Activated T-cell treated with anti-CD3 and anti-CD28 coated beads, Interleukin-2, amount 50 U/mL, for 72 hours (primary cell): ENCODE measurements around the gene PLCH1. TPM values are rescaled to one million over a fixed set of nuclear protein-coding genes. Genes with fewer than 3 reads are reported as not detected.

ENCODE experiments used
- ATAC-seq, 2 donors: fragments of 150-1000 bp; cut with Tn5 transposase; replicated peaks in 1 of 2; 2 replicates each; pipeline ENCODE4 v1.10.0; 2021; ENCODE audit warnings: moderate library complexity in 2 of 2, mild to moderate bottlenecking in 1 of 2
- DNase-seq, 2 donors: peaks; one replicate each; pipeline ENCODE4 v3.0.0; 2021 to 2022; ENCODE audit warnings: mixed read lengths in 1 of 2
- H3K27ac Mint-ChIP-seq: one replicate; pipeline ENCODE4 v1.8.0; 2022; ENCODE audit warnings: mild to moderate bottlenecking, moderate library complexity, mixed read lengths
- H3K27me3 Mint-ChIP-seq: one replicate; pipeline ENCODE4 v1.8.0; 2022; ENCODE audit warnings: low read depth, mixed read lengths
- H3K36me3 Mint-ChIP-seq, 2 donors: one replicate each; pipeline ENCODE4 v1.8.0; 2022; ENCODE audit warnings: mixed read lengths in 2 of 2, mild to moderate bottlenecking in 1 of 2; ENCODE audit not compliant: insufficient read depth in 2 of 2
- H3K4me1 Mint-ChIP-seq: one replicate; pipeline ENCODE4 v1.8.0; 2022; ENCODE audit warnings: low read depth, mixed read lengths
- H3K4me3 Mint-ChIP-seq, 2 donors: one replicate each; pipeline ENCODE4 v1.8.0; 2022; ENCODE audit warnings: mild to moderate bottlenecking in 2 of 2, mixed read lengths in 2 of 2, moderate library complexity in 2 of 2
- H3K9me3 Mint-ChIP-seq, 2 donors: one replicate each; pipeline ENCODE4 v1.8.0; 2022; ENCODE audit warnings: mixed read lengths in 2 of 2
- total RNA-seq, 2 donors: library from RNA; stranded (reverse); gene quantifications; one replicate each; pipeline ENCODE4 v1.2.3, GENCODE V29; 2022

PLCH1 gene
- total RNA-seq, 2 donors from 2014 or later: 0.14 to 1.1 TPM

DNA sequence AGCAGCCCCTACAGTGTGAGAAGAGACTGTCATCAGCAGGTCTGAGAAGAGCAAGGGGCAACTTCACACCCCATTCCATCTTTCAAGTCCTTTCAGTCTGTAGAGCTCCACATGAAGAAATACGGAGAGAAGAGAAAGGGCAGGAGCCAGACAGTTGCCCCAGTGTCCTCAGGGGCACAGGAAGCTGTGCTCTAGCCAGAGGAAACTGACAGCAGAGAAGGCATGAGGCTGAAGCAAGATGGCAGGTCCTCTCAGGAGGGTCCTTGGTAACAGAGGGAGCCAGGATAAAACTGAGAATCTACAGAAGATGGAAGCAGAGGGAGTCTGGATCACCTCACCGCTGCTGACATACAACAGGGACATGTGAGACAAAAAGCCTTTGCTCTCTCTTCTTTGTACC is 47.3 kb downstream of the PLCH1 start:
- DNase-seq: no peak
- no peaks in the 10 kb centered on the region for H3K4me1 Mint-ChIP-seq
- no peak overlapping the region for H3K27ac Mint-ChIP-seq
- H3K27me3 Mint-ChIP-seq: no peaks in the 10 kb centered on the region
- no peak overlapping the region for H3K4me3 Mint-ChIP-seq
- H3K36me3 Mint-ChIP-seq: no peaks in the 10 kb centered on the region
- ATAC-seq: no peak
- no peaks in the 10 kb centered on the region for H3K9me3 Mint-ChIP-seq

DNA sequence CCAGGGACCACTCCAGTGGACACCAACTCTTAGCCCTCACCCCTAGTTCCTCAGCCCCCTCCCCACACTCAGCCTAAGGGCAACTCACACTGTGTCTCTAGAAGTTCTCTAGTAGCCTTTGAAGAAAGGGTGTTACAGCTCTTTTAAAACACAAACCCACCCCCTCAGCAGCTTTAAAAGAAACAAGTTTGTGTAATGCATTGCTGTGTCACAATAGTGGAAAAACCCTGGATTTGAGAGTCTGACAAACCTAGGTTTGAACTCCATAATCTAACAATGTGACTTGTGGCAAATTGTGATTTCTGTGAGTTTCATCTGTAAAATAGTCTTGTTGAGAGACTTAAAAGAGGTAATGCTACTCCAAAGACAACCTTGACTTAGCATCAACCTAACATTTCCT is 54.0 kb downstream of the PLCH1 start:
- DNase-seq (no peak), ATAC-seq (no peak)
- H3K27ac Mint-ChIP-seq: no peak overlapping the region
- H3K4me3 Mint-ChIP-seq: no peak overlapping the region
- H3K4me1 Mint-ChIP-seq: no peaks in the 10 kb centered on the region
- no peaks in the 10 kb centered on the region for H3K9me3 Mint-ChIP-seq
- H3K27me3 Mint-ChIP-seq: peaks cover 5% of the 10 kb centered on the region
- H3K36me3 Mint-ChIP-seq: no peaks in the 10 kb centered on the region

DNA sequence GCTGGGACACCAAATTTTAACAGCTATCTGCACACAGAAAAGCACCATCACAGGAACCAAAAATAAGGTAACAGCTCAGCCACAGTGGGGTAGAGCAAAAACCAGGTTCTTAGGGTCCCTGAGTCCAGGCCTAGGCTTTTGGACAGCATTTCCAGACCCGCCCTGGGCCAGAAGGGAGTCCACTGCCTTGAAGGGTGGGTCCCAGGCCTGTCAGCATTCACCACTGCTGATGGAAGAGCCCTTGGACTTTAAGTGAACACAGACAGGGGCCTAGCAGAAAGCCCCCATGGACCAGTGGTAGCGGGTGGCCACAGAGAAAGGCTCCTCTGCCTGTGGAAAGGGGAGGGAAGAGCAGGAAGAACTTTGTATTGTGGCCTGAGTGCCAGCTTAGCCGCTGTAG is 56.4 kb downstream of the PLCH1 start:
- Mint-ChIP-seq H3K27me3 (peaks cover 5% of the 10 kb centered on the region), H3K4me1 (no peaks in the 10 kb centered on the region)

DNA sequence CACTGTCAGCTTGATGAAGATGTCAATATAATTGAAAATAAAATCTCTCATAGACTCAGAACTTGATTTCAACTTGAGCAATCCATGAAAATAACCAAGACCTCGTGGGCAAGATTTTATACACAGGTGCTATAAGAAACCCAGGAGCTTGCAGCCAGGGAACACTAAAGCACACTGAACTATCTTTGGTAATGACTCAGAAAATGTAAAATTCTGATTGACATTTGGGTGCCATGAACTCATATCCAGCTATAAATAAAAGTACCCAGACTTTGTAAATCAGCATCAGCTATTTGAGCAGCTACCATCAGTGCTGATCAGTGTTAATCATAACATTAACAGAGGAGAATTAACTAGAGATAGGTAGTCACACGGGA is 61.5 kb downstream of the PLCH1 start:
- Mint-ChIP-seq H3K9me3 (no peaks in the 10 kb centered on the region), H3K27ac (no peak overlapping the region)
- DNase-seq: no peak

More for the DNA sequence above, 56.4 kb downstream of the PLCH1 start:
- H3K27ac Mint-ChIP-seq: no peak overlapping the region
- no peaks in the 10 kb centered on the region for H3K36me3 Mint-ChIP-seq
- no peak overlapping the region for H3K4me3 Mint-ChIP-seq
- DNase-seq: no peak
- no peak for ATAC-seq
- no peaks in the 10 kb centered on the region for H3K9me3 Mint-ChIP-seq

DNA sequence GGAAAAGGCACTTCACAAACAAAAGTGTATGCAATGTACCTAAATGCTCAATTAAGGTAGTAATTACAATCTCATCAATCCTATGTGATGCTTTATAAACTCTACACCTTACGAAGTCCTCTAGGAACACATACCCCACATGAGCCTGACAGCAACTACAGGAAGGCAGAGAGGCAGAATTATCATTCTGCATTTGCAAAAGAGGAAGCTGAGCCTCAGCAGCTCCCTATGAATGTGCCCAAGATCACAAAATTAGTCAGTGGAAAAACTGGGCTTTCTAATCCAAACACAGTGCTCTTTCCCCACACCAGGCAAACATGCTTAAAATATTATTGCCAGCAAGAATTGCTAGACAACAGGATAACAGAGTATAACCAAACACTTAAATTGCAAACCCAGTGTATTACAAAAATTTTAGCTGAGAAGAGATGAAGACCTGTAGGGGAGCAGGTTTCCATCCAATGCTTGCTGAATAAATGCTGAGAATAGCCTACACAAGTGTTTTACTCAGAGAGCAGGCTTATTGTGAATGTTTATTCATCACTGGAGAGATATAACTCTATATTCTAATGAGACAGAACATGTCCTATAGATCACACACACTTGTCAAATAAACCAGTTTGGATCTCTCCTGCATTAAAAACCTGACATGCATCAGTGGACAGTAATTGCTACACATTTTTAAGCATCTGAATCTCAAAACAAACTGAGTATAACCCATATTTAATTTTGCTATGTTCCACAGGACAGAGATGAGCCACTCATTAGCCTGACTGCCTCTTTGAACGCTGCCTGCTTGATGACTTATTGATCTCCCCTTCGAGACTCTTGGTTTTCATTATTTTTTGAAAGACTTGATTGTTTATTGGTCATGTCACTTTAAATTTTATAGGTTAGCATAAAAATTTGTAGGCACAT is 62.2 kb downstream of the PLCH1 start:
- Mint-ChIP-seq H3K4me3 (no peak overlapping the region), H3K4me1 (no peaks in the 10 kb centered on the region), H3K27ac (no peak overlapping the region), H3K27me3 (no peaks in the 10 kb centered on the region), H3K36me3 (no peaks in the 10 kb centered on the region), H3K9me3 (no peaks in the 10 kb centered on the region)
- no peak for DNase-seq
- no peak for ATAC-seq

More for the DNA sequence above, 61.5 kb downstream of the PLCH1 start:
- H3K4me3 Mint-ChIP-seq: no peak overlapping the region
- no peaks in the 10 kb centered on the region for H3K27me3 Mint-ChIP-seq
- ATAC-seq: no peak
- H3K4me1 Mint-ChIP-seq: no peaks in the 10 kb centered on the region
- no peaks in the 10 kb centered on the region for H3K36me3 Mint-ChIP-seq

DNA sequence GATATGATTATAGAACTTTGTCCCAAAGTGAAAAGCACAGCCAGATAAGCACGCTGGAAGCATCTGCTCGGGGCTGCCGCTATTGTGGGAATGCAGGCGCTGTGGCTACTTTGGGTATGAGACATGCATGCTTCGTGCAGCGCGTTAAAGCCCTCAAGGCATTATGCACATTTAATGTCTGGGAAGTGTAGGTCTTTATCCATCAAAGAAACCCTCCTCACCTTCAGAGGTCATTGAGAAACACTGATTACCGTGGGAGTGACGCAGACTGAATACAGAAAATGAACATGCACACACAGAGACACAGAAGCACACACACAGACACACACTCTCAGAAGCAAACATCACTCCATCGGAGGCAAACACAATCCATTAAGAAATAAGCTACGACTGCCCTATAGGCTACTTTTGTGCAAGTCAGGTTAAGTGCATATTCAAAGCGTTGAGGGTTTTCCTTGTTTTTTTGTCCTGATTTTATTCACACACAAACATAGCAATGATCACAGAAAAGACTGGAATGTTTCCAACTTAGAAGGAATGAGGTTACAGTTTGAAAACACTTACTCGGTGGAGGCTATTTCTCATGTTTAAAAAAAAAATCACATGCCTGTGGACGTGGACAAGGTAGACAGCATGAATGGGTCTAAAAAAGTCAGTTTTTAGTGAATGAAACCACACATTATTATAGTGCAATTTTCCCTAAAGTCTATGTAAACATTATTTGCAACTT is 68.5 kb downstream of the PLCH1 start:
- Mint-ChIP-seq H3K9me3 (no peaks in the 10 kb centered on the region), H3K27ac (no peak overlapping the region), H3K36me3 (no peaks in the 10 kb centered on the region), H3K27me3 (peaks cover 10% of the 10 kb centered on the region), H3K4me1 (no peaks in the 10 kb centered on the region), H3K4me3 (no peak overlapping the region)
- DNase-seq: no peak
- no peak for ATAC-seq

DNA sequence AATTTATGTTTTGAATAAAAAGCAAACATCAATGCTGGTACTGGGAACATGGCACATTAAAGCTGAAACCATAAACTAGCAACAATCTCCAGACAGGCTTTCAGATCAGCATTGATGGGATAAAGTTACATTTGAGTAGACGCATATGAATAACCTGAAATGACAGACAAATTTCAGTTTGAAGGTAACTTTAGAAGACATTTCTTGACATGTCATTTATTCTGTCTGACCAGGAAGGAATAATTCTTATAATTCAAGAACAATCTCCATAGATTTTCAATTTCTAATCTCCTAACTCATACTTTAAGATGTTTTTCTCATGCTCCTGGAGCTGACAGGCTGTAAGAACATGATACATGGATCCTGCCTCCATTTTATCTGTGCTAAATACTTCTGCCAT is 69.8 kb downstream of the PLCH1 start:
- DNase-seq (no peak), ATAC-seq (no peak)
- Mint-ChIP-seq H3K9me3 (no peaks in the 10 kb centered on the region), H3K4me3 (no peak overlapping the region), H3K27me3 (peaks cover 13% of the 10 kb centered on the region), H3K36me3 (no peaks in the 10 kb centered on the region), H3K27ac (no peak overlapping the region), H3K4me1 (no peaks in the 10 kb centered on the region)

DNA sequence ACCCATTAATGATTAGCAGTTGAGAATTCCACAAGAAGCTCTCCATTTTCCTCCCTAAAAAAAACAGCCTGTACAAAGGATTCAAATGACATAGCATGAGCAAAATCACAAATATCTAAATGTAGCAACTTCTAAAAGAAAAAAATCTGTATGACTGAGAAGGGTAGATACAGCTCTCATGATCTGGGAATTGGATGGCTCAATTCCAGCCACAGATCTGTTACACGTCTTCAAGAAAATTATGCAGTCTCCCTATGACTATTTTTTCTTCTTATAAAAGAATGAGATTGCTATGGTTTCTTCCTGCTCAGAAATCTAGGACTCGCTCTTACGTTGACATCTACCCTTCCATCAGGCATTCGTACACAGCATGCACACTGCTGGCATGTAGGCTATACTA is 71.5 kb downstream of the PLCH1 start:
- Mint-ChIP-seq H3K9me3 (no peaks in the 10 kb centered on the region), H3K4me3 (no peak overlapping the region), H3K27ac (no peak overlapping the region), H3K27me3 (peaks cover 13% of the 10 kb centered on the region), H3K4me1 (no peaks in the 10 kb centered on the region), H3K36me3 (no peaks in the 10 kb centered on the region)
- no peak for DNase-seq
- no peak for ATAC-seq

DNA sequence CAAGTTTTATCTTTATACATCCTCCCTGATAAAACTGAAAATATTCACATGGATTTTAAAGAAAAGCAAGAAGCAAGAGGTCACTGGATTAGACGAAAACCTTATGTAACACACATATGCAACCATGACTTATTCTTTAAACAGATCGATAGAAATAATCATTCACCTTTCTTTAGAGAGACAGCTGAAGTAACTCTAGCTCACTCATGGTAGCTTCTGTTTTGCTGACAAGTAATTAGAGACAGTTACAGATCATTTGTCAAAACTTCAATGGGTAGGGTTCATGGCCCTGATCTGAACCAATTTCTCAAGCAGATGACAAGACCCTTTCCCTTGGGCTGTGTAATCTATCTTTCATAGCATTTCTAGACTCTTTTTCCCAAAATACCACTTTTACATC is 74.5 kb downstream of the PLCH1 start:
- no peaks in the 10 kb centered on the region for H3K9me3 Mint-ChIP-seq
- no peak for ATAC-seq
- H3K36me3 Mint-ChIP-seq: no peaks in the 10 kb centered on the region
- no peak overlapping the region for H3K27ac Mint-ChIP-seq
- no peak overlapping the region for H3K4me3 Mint-ChIP-seq
- peaks cover 8% of the 10 kb centered on the region for H3K27me3 Mint-ChIP-seq
- DNase-seq: no peak
- no peaks in the 10 kb centered on the region for H3K4me1 Mint-ChIP-seq

DNA sequence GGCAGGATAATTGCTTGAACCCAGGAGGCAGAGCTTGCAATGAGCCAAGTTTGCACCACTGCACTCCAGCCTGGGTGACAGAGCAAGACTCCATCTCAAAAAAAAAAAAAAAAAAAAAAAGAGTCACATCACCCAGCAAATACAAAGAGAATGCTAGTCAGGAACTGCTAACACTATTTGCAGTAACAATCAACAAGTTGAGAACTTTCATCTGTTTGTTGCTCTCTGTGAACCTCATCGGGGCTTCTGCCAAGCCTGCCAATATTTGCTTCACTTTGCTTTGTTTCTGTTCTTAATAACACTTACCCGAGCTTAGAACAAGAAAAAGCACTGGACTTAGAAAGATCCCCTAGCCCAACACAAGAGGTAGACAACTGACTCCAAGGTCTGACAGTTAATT is 76.9 kb downstream of the PLCH1 start:
- Mint-ChIP-seq H3K36me3 (no peaks in the 10 kb centered on the region), H3K4me1 (no peaks in the 10 kb centered on the region), H3K27me3 (peaks cover 8% of the 10 kb centered on the region), H3K27ac (no peak overlapping the region), H3K9me3 (no peaks in the 10 kb centered on the region), H3K4me3 (no peak overlapping the region)
- DNase-seq: no peak
- ATAC-seq: no peak

DNA sequence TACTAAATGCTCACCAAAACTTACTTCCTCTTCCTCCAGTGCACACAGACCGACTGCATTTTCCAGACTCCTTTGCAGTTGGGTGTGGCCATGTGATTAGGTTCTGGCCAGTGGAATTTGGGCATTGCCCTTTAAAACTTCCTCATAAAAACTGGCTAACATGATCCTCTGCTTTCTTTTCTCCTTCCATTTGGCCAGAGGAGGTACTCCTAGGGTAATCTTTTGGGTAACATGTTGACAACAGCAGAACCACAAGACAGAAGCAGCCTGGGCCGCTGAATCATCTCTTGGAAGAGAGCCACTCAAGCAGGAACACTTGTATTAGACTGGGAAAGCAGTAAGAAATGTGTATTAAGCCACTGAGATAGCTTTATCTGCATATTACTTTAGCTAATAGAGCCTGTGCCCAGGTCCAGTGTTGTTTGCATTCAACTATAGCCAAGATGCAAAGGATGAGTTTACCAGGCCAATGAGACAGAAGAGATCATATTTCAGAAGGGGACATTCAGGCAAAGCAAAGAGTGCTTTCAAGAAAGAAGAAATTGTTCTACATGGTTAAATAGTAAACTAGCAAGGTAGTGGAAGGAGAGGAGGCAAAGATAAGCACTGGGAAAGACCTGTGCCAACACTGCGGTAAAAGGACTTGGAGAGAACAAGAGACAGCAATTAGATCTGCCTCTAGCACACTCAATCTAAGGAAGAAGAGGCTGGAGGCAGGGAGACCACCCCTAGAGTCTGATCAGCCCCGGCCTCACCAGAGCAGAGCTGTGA is 79.8 kb downstream of the PLCH1 start:
- H3K36me3 Mint-ChIP-seq: no peaks in the 10 kb centered on the region
- H3K9me3 Mint-ChIP-seq: no peaks in the 10 kb centered on the region
- no peak for DNase-seq
- H3K4me1 Mint-ChIP-seq: no peaks in the 10 kb centered on the region
- no peaks in the 10 kb centered on the region for H3K27me3 Mint-ChIP-seq
- H3K4me3 Mint-ChIP-seq: no peak overlapping the region
- no peak for ATAC-seq
- H3K27ac Mint-ChIP-seq: no peak overlapping the region

DNA sequence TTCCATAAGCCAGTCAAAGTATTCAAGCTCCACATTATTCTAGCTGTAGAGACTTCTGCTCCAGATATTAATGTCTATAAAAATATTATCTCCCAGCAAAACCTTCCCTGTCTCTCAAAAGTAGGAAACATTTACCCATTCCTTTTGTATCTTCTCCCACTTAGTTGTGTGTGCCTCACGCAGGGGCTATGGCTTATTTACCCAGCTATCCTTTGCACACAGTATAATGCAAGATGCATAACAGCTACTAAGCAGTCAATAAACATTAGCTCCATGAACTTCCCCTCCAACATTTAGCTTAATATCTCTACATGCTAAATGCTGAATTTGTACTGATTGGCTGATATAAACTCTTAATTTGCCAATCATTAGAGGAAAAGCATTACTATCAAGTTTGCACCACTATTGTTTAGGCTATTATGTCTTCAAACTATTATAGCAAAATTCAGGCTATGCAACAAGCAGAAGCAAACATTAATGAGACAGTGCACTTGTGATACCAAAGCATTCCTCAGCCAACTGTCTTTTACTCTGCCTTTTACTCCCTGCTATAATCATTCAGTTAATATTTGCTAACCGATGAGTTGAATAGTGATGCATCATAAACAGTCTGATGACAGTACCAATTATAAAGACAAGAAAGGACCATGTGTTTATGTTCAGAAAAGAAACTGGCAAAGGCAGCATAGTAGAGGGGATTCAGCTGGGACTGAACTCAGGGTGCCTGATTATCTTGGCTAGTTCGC is 81.2 kb downstream of the PLCH1 start:
- H3K4me1 Mint-ChIP-seq: no peaks in the 10 kb centered on the region
- no peaks in the 10 kb centered on the region for H3K27me3 Mint-ChIP-seq
- no peak overlapping the region for H3K4me3 Mint-ChIP-seq
- no peaks in the 10 kb centered on the region for H3K9me3 Mint-ChIP-seq
- ATAC-seq (no peak), DNase-seq (no peak)
- H3K36me3 Mint-ChIP-seq: no peaks in the 10 kb centered on the region
- H3K27ac Mint-ChIP-seq: no peak overlapping the region
